IMR-90 (cell line): ENCODE measurements around the gene SCGB1D1. TPM values are rescaled to one million over a fixed set of nuclear protein-coding genes. Genes with fewer than 3 reads are reported as not detected.

Source experiments
- ATAC-seq: fragments of 200-7000 bp; cut with Tn5 transposase; 2 replicates; pipeline ENCODE4 v1.9.1; 2020; ENCODE audit warnings: low read depth, mild to moderate bottlenecking, moderate library complexity
- BruUV-seq: library from RNA; stranded (reverse); fragments of 400-500 nt; replicated peaks from 2 replicates; lab custom pipeline; 2021; lab: Mats Ljungman, UMichigan
- CTCF ChIA-PET: fragments of 300-600 bp; formaldehyde crosslinking; extraction: SDS; loops from one replicate; lab custom pipeline; 2021; ENCODE audit warnings: antibody characterized with exemption; lab: Yijun Ruan, JAX
- POLR2A ChIA-PET: fragments of 300-600 bp; sonication (Branson Sonifier 250); formaldehyde crosslinking; loops from one replicate; lab custom pipeline; 2022; ENCODE audit warnings: antibody characterized with exemption; ENCODE audit not compliant: unreplicated experiment; lab: Charles Lee
- DNase-seq: peaks from one replicate; pipeline ENCODE4 v3.0.0; 2013
- H2AFZ ChIP-seq: replicated peaks from 2 replicates; pipeline ENCODE3; 2013; ENCODE audit warnings: low read length, mild to moderate bottlenecking; ENCODE audit not compliant: poor library complexity
- H2AK5ac ChIP-seq: 2 replicates; pipeline ENCODE4 v1.6.1; 2013; ENCODE audit warnings: low read depth, low read length, inconsistent platforms
- H2AK9ac ChIP-seq: replicated peaks from 2 replicates; pipeline ENCODE3; 2013; ENCODE audit warnings: mild to moderate bottlenecking, low read depth, low read length, moderate library complexity; ENCODE audit not compliant: poor library complexity
- H2BK120ac ChIP-seq: 2 replicates; pipeline ENCODE4 v1.6.1; 2013; ENCODE audit warnings: low read depth, low read length, inconsistent platforms
- H2BK15ac ChIP-seq: 3 replicates; pipeline ENCODE4 v1.6.1; 2013; ENCODE audit warnings: low read depth, low read length, inconsistent platforms
- H2BK20ac ChIP-seq: 2 replicates; pipeline ENCODE4 v1.6.1; 2013; ENCODE audit warnings: low read depth, mild to moderate bottlenecking, inconsistent platforms, low read length, moderate library complexity
- H2BK5ac ChIP-seq: 2 replicates; pipeline ENCODE4 v1.6.1; 2013; ENCODE audit warnings: mild to moderate bottlenecking, low read depth, low read length, inconsistent platforms; ENCODE audit not compliant: poor library complexity, severe bottlenecking
- H3K14ac ChIP-seq: replicated peaks from 2 replicates; pipeline ENCODE4 v1.6.1; 2013; ENCODE audit warnings: low read depth, low read length, inconsistent platforms
- H3K18ac ChIP-seq: 2 replicates; pipeline ENCODE4 v1.6.1; 2013; ENCODE audit warnings: low read depth, low read length, control low read depth
- H3K23ac ChIP-seq: 2 replicates; pipeline ENCODE4 v1.6.1; 2013; ENCODE audit warnings: low read depth, low read length, inconsistent platforms
- H3K27ac ChIP-seq: 2 replicates; pipeline ENCODE4 v1.5.1; 2013; ENCODE audit warnings: mild to moderate bottlenecking, control low read depth, low read length; ENCODE audit not compliant: insufficient read depth
- H3K27me3 ChIP-seq: 2 replicates; pipeline ENCODE4 v1.6.1; 2013; ENCODE audit warnings: low read length; ENCODE audit not compliant: control insufficient read depth, insufficient read depth
- H3K36me3 ChIP-seq: 2 replicates; pipeline ENCODE4 v1.6.1; 2013; ENCODE audit warnings: low read length, mixed read lengths; ENCODE audit not compliant: control insufficient read depth, insufficient read depth
- H3K4ac ChIP-seq: 2 replicates; pipeline ENCODE4 v1.6.1; 2013; ENCODE audit warnings: low read depth, low read length, inconsistent platforms
- H3K4me1 ChIP-seq: 2 replicates; pipeline ENCODE4 v1.6.1; 2013; ENCODE audit warnings: low read length, mixed read lengths; ENCODE audit not compliant: control insufficient read depth, insufficient read depth
- H3K4me2 ChIP-seq: 2 replicates; pipeline ENCODE4 v1.6.1; 2013; ENCODE audit warnings: low read depth, mild to moderate bottlenecking, control low read depth, low read length, moderate library complexity
- H3K4me3 ChIP-seq: 2 replicates; pipeline ENCODE4 v1.5.1; 2013; ENCODE audit warnings: low read depth, mild to moderate bottlenecking, control low read depth, low read length, moderate library complexity; ENCODE audit not compliant: insufficient read depth
- H3K56ac ChIP-seq: 2 replicates; pipeline ENCODE4 v1.6.1; 2013; ENCODE audit warnings: low read length, inconsistent platforms; ENCODE audit not compliant: insufficient read depth; ENCODE audit errors: extremely low read depth
- H3K79me1 ChIP-seq, 2 experiments: 2 replicates each; pipeline ENCODE4 v1.6.1; 2013; ENCODE audit warnings: low read length in 2 of 2, inconsistent platforms in 1 of 2, low read depth in 1 of 2
- H3K9ac ChIP-seq: 2 replicates; pipeline ENCODE4 v1.6.1; 2013; ENCODE audit warnings: low read depth, low read length, control low read depth
- H3K9me1 ChIP-seq: 2 replicates; pipeline ENCODE4 v1.6.1; 2013; ENCODE audit warnings: low read length, inconsistent platforms; ENCODE audit not compliant: insufficient read depth
- H3K9me3 ChIP-seq: 2 replicates; pipeline ENCODE4 v1.6.1; 2013; ENCODE audit warnings: low read length; ENCODE audit not compliant: control insufficient read depth, insufficient read depth
- H4K20me1 ChIP-seq: 2 replicates; pipeline ENCODE4 v1.6.1; 2013; ENCODE audit warnings: low read length, inconsistent platforms; ENCODE audit not compliant: insufficient read depth
- H4K5ac ChIP-seq: 2 replicates; pipeline ENCODE4 v1.6.1; 2013; ENCODE audit warnings: mild to moderate bottlenecking, low read depth, low read length, control low read depth
- H4K8ac ChIP-seq, 2 experiments: 2 replicates each; pipeline ENCODE4 v1.6.1; 2013; ENCODE audit warnings: low read depth in 2 of 2, low read length in 2 of 2, control low read depth in 1 of 2, inconsistent platforms in 1 of 2
- H4K91ac ChIP-seq: 2 replicates; pipeline ENCODE4 v1.6.1; 2013; ENCODE audit warnings: low read depth, low read length, inconsistent platforms; ENCODE audit not compliant: insufficient read depth
- BHLHE40 ChIP-seq: fragments of 150-350 bp; IDR thresholded peaks from 2 replicates; pipeline ENCODE4 v1.6.1; 2016; ENCODE audit warnings: mild to moderate bottlenecking, low read depth, low read length
- CEBPB ChIP-seq: IDR thresholded peaks from 2 replicates; pipeline ENCODE4 v1.6.1; 2012; ENCODE audit warnings: low read depth, low read length, improper control_type of control experiment
- CHD1 ChIP-seq: IDR thresholded peaks from 2 replicates; pipeline ENCODE4 v1.6.1; 2012; ENCODE audit warnings: low read depth, low read length, improper control_type of control experiment
- CTCF ChIP-seq: conservative IDR thresholded peaks from 2 replicates; pipeline ENCODE4 v1.5.1; 2012; ENCODE audit warnings: mild to moderate bottlenecking, low read depth, low read length, improper control_type of control experiment
- FOS ChIP-seq: fragments of 150-350 bp; IDR thresholded peaks from 2 replicates; pipeline ENCODE4 v1.6.1; 2016; ENCODE audit warnings: low read depth, low read length
- MAFK ChIP-seq: IDR thresholded peaks from 2 replicates; pipeline ENCODE4 v1.6.1; 2012; ENCODE audit warnings: low read depth, low read length, improper control_type of control experiment
- MXI1 ChIP-seq: IDR thresholded peaks from 2 replicates; pipeline ENCODE4 v1.6.1; 2012; ENCODE audit warnings: low read depth, mild to moderate bottlenecking, low read length, moderate library complexity, borderline replicate concordance
- NFE2L2 ChIP-seq: fragments of 150-350 bp; IDR thresholded peaks from 2 replicates; pipeline ENCODE4 v1.6.1; 2016; ENCODE audit warnings: low read depth, mild to moderate bottlenecking, low read length
- POLR2A ChIP-seq: IDR thresholded peaks from 2 replicates; pipeline ENCODE4 v1.6.1; 2012; ENCODE audit warnings: mild to moderate bottlenecking, low read depth, low read length
- RAD21 ChIP-seq: IDR thresholded peaks from 2 replicates; pipeline ENCODE4 v1.6.1; 2012; ENCODE audit warnings: low read length, improper control_type of control experiment
- RCOR1 ChIP-seq: IDR thresholded peaks from 2 replicates; pipeline ENCODE4 v1.6.1; 2012; ENCODE audit warnings: mild to moderate bottlenecking, low read length, improper control_type of control experiment; ENCODE audit not compliant: insufficient replicate concordance
- RFX5 ChIP-seq: IDR thresholded peaks from 2 replicates; pipeline ENCODE4 v1.8.0; 2012; ENCODE audit warnings: low read depth, mild to moderate bottlenecking, low read length, moderate library complexity
- SMC3 ChIP-seq: fragments of 150-350 bp; IDR thresholded peaks from 2 replicates; pipeline ENCODE4 v1.6.1; 2016; ENCODE audit warnings: low read depth, mild to moderate bottlenecking, antibody characterized with exemption, low read length, moderate library complexity
- WGBS, 2 experiments: methylation state at CpG; one replicate each; pipeline versions ENCODE4 v1.1.5 to v1.1.7; 2013; ENCODE audit warnings: missing lambda C conversion rate in 2 of 2; ENCODE audit not compliant: insufficient read length in 1 of 2; ENCODE audit errors: extremely low coverage in 2 of 2; 5-methylcytosine and 5-hydroxymethylcytosine counted together
- dilution Hi-C: fragments of 300-500 bp; cut with HindIII; formaldehyde crosslinking; loops from one replicate; pipeline ENCODE4 v1.14.3; 2018; ENCODE audit warnings: low sequenced_read_pairs; ENCODE audit not compliant: unreplicated experiment
- in situ Hi-C: fragments of 300-500 bp; cut with MboI; formaldehyde crosslinking; loops from 3 replicates; pipeline ENCODE4 v1.14.3; 2019; ENCODE audit warnings: low sequenced_read_pairs, inconsistent platforms, mixed read lengths
- intact Hi-C: fragments of 100-400 bp; cut with micrococcal nuclease; formaldehyde crosslinking; loops from 2 replicates; pipeline ENCODE4 v1.10.0; 2022
- polyA plus RNA-seq, 3 experiments: library from polyadenylated mRNA; depleted of rRNA; stranded (reverse); fragments of >200 nt; gene quantifications; 2 replicates each; pipeline ENCODE4 v1.2.3, GENCODE V29; 2012; ENCODE audit warnings: low replicate concordance in 1 of 3
- total RNA-seq: library from RNA; depleted of rRNA; stranded (reverse); fragments of >200 nt; gene quantifications from 2 replicates; pipeline ENCODE4 v1.2.3, GENCODE V29; 2012
- TF ChIP-seq, protein P1 (sequence below): fragments of 150-350 bp; IDR thresholded peaks from 2 replicates; pipeline ENCODE4 v1.6.1; 2016; ENCODE audit warnings: low read depth, mild to moderate bottlenecking, low read length, moderate library complexity, borderline replicate concordance
- TF ChIP-seq, protein P2 (sequence below): fragments of 150-350 bp; IDR thresholded peaks from 2 replicates; pipeline ENCODE4 v1.6.1; 2017; ENCODE audit warnings: mild to moderate bottlenecking, antibody characterized with exemption, low read length, low read depth

SCGB1D1 gene
- total and polyA plus RNA-seq, 2 of the 4 experiments (the other 2 are of a cell fraction) = not detected

DNA sequence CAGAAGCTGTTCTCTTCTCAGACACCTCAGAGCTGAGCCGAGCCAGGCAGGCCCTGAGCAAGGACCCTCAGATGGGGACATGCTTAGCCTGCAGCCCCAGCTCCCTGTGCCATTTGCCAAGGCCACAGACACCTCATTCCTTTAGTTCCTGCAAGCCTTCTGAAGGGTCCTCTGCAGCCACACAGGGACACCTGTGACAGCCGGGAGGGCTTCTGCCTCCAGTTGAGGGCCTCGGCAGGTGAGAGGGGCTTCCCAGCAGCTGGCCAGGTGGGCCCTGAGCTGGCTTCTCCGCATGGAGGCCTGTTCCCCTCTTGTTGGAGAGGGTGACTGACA is 48.0 kb upstream of the SCGB1D1 start:
- WGBS, 2 experiments = no CpG with 5 or more reads among the region's 4 CpGs
- Histone ChIP-seq H2BK5ac (no peak overlapping the region), H2AK9ac (no peak overlapping the region), H4K8ac (no peak overlapping the region), H4K20me1 (no peaks in the 10 kb centered on the region; the same call in 1 of the 2 replicates), H4K91ac (no peak overlapping the region), H4K5ac (no peak overlapping the region), H3K23ac (no peak overlapping the region), H3K36me3 (peaks cover 49% of the 10 kb centered on the region), H2AK5ac (no peak overlapping the region), H2AFZ (no peak overlapping the region), H3K27me3 (no peaks in the 10 kb centered on the region), H2BK20ac (no peak overlapping the region), H2BK15ac (no peak overlapping the region), H3K9ac (no peak overlapping the region), H3K18ac (no peak overlapping the region), H3K9me3 (no peaks in the 10 kb centered on the region), H3K4me3 (no peak overlapping the region), H2BK120ac (no peak overlapping the region), H3K4me2 (no peak overlapping the region), H3K79me1 (peaks cover 10 to 22% of the 10 kb centered on the region in 2 experiments), H3K14ac (no peak overlapping the region), H3K27ac (no peak overlapping the region), H3K4ac (no peak overlapping the region), H3K56ac (no peak overlapping the region), H3K9me1 (0 out of 2 replicates have a peak, but pooled peaks cover 2% of the 10 kb centered on the region), H3K4me1 (no peaks in the 10 kb centered on the region)
- dilution Hi-C loops = no loop called here
- TF ChIP-seq MXI1 = no peak
- TF ChIP-seq, protein P1, sequence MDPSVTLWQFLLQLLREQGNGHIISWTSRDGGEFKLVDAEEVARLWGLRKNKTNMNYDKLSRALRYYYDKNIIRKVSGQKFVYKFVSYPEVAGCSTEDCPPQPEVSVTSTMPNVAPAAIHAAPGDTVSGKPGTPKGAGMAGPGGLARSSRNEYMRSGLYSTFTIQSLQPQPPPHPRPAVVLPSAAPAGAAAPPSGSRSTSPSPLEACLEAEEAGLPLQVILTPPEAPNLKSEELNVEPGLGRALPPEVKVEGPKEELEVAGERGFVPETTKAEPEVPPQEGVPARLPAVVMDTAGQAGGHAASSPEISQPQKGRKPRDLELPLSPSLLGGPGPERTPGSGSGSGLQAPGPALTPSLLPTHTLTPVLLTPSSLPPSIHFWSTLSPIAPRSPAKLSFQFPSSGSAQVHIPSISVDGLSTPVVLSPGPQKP = no peak
- TF ChIP-seq POLR2A = no peak
- TF ChIP-seq CHD1 = no peak
- TF ChIP-seq FOS = no peak
- TF ChIP-seq NFE2L2 = no peak
- TF ChIP-seq RCOR1 = no peak
- TF ChIP-seq RFX5 = no peak
- TF ChIP-seq RAD21 = no peak
- TF ChIP-seq, protein P2, sequence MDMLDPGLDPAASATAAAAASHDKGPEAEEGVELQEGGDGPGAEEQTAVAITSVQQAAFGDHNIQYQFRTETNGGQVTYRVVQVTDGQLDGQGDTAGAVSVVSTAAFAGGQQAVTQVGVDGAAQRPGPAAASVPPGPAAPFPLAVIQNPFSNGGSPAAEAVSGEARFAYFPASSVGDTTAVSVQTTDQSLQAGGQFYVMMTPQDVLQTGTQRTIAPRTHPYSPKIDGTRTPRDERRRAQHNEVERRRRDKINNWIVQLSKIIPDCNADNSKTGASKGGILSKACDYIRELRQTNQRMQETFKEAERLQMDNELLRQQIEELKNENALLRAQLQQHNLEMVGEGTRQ = no peak
- TF ChIP-seq SMC3 = no peak
- TF ChIP-seq MAFK = no peak
- TF ChIP-seq CTCF = no peak
- TF ChIP-seq CEBPB = no peak
- no peak for TF ChIP-seq BHLHE40
- DNase-seq (no peak), ATAC-seq (no peak)
- CTCF ChIA-PET = no interaction called here
- POLR2A ChIA-PET = no interaction called here
- in situ Hi-C loops = no loop called here
- intact Hi-C loops = no loop called here
- no TSS peak for BruUV-seq
